Ovary (tissue), 3 donors: ENCODE measurements around the gene SLC5A11.

ENCODE experiments used
- CTCF ChIP-seq, 3 donors: fragments of 450-650 bp in 2 of 3; fragments of 200-600 bp in 1 of 3; IDR thresholded peaks; one replicate each; pipeline versions ENCODE4 v1.5.1 to v1.8.0; 2016 to 2022; ENCODE audit warnings: antibody characterized with exemption in 3 of 3, mild to moderate bottlenecking in 1 of 3
- POLR2A ChIP-seq: fragments of 450-650 bp; IDR thresholded peaks from one replicate; pipeline ENCODE4 v1.6.1; 2017; ENCODE audit warnings: antibody characterized with exemption, mild to moderate bottlenecking, moderate library complexity
- donor health status: DM: no; HTN: no; CAD: no.

DNA sequence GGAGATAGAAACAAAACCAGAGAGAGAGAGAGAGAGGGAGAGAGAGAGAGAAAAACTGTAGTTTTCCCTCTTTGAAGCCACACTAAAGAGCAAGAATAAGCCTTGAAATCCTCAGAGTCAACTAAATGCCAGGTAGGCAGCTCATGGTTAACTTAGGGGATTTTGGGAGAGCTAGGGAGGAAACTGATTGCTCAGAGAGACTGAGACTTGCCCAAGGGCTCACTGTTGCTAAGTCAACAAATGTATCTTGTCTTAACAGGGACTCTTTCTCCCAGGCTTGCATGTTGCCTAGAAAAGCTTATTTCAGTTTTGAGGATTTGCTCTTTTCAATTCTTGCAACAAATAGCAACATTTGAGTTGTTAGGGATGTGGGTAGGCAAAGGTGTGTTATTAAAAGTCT is 4.5 kb upstream of the SLC5A11 start:
- TF ChIP-seq CTCF (IDR thresholded peaks at IDR 0.05) (no peak), POLR2A (no peak)
